HFF-Myc (cell line): ENCODE measurements around the gene SHCBP1.
"Not testable (repeated sequence)": the region's sequence is repeated elsewhere in the genome, so short reads cannot be mapped to it uniquely, and the experiment has no call there.

ENCODE experiments used
- DNase-seq: peaks from one replicate; pipeline ENCODE4 v3.0.0-alpha.2; 2011; ENCODE audit warnings: low read depth; ENCODE audit errors: extremely low read depth
- H3K4me3 ChIP-seq: replicated peaks from 2 replicates; pipeline ENCODE4 v1.5.1; 2011; ENCODE audit warnings: low read depth, mild to moderate bottlenecking, control low read depth, low read length
- CTCF ChIP-seq: IDR thresholded peaks from 2 replicates; pipeline ENCODE4 v1.5.1; 2012; ENCODE audit warnings: mild to moderate bottlenecking, low read depth, low read length, control low read depth; ENCODE audit errors: missing control alignments

SHCBP1 gene

DNA sequence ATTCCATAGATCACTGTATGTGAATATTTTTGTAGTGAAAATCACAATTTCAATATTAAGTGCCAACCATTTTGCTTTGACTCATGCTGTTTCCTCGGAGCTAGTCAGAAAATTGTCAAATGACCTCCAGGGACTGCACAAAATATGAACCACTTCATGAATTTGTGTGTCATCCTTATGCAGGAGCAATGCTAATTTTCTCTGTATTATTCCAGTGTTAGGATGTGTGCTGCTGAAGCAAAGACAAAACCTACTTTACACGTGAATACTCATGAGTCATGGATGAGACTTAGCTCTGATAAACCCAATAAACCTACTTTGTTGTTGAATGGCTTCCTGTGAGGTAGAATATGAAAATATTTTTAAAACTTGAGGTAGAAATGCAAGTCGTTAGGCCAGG, 65.2 kb downstream of the SHCBP1 start:
- no peak overlapping the region for H3K4me3 ChIP-seq
- TF ChIP-seq CTCF = no peak
- no peak for DNase-seq

DNA sequence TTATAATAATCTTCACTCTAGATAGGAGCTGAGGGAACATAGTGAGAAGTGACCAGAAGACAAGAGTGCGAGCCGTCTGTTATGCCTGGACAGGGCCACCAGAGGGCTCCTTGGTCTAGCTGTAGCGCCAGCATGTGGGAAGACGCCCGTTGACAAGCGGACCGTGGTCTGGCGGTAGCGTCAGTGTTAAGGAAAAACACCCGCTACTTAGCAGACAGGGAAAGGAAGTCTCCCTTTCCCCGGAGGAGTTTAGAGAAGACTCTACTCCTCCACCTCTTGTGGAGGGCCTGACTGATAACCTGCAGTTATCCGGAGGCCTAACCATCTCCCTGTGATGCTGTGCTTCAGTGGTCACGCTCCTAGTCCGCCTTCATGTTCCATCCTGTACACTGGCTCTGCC, 66.7 kb downstream of the SHCBP1 start:
- peak; percentile 30 for DNase-seq
- not testable (repeated sequence) for H3K4me3 ChIP-seq
- peak; percentile 90 for TF ChIP-seq CTCF

GRCh38 chr16:46549477-46549876, 71.7 kb downstream of the SHCBP1 start:
- TF ChIP-seq CTCF = no peak
- no peak overlapping the region for H3K4me3 ChIP-seq
- DNase-seq = no peak
